NB4 (cell line): ENCODE data around the gene SPIN4.

Experiments used
- MYC ChIP-seq: IDR thresholded peaks from 2 replicates; pipeline ENCODE4 v1.6.1; 2011; ENCODE audit warnings: low read depth, low read length
- POLR2A ChIP-seq: IDR thresholded peaks from 2 replicates; pipeline ENCODE4 v1.6.1; 2011; ENCODE audit warnings: mild to moderate bottlenecking; ENCODE audit not compliant: insufficient read length; ENCODE audit errors: extremely low read depth
- TF ChIP-seq, protein P1 (sequence below): IDR thresholded peaks from one replicate; pipeline ENCODE4 v1.5.1; 2012; ENCODE audit warnings: low read depth, low read length
- TF ChIP-seq, protein P2 (sequence below): IDR thresholded peaks from 2 replicates; pipeline ENCODE4 v1.6.1; 2011; ENCODE audit warnings: low read depth, low read length

DNA sequence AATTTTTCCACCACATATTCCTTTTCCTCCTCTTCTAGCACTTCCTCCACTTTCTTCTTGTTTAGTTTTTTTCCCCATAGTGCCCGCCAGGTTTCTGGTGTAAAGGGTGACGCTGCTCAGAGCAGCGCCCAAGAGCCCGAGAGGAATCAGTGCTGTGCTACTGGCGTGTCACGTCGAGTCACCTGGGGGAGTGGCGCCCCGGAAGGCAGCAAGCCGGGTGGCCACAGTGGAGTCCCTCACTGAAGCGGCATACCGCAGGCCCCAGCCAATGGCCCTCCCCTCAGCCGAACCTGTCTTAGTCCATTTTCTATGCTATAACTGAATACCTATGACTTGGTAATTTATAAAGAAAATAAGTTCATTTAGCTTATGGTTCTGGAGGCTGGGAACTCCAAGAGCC is 51.5 kb downstream of the SPIN4 start:
- TF ChIP-seq, protein P1, sequence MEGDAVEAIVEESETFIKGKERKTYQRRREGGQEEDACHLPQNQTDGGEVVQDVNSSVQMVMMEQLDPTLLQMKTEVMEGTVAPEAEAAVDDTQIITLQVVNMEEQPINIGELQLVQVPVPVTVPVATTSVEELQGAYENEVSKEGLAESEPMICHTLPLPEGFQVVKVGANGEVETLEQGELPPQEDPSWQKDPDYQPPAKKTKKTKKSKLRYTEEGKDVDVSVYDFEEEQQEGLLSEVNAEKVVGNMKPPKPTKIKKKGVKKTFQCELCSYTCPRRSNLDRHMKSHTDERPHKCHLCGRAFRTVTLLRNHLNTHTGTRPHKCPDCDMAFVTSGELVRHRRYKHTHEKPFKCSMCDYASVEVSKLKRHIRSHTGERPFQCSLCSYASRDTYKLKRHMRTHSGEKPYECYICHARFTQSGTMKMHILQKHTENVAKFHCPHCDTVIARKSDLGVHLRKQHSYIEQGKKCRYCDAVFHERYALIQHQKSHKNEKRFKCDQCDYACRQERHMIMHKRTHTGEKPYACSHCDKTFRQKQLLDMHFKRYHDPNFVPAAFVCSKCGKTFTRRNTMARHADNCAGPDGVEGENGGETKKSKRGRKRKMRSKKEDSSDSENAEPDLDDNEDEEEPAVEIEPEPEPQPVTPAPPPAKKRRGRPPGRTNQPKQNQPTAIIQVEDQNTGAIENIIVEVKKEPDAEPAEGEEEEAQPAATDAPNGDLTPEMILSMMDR: no peak
- TF ChIP-seq POLR2A (no peak), MYC (no peak)
- TF ChIP-seq, protein P2, sequence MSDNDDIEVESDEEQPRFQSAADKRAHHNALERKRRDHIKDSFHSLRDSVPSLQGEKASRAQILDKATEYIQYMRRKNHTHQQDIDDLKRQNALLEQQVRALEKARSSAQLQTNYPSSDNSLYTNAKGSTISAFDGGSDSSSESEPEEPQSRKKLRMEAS: no peak
